ENCODE measurements around the gene CARNS1. TPM values are rescaled to one million over a fixed set of nuclear protein-coding genes. Genes with fewer than 3 reads are reported as not detected.

The CARNS1 gene
- total and polyA plus RNA-seq, 2 of the 8 experiments (the other 6 are each of a cell fraction or from before 2014, with no cell fraction given) = 0.82 to 1.1 TPM

GRCh38 chr11:67410369-67410831, 5.1 kb upstream of the CARNS1 start:
- Histone ChIP-seq H3K14ac (ENCODE audit: insufficient read length) (no peak overlapping the region), H3K79me1 (ENCODE audit: low read depth, low read length) (no peaks in the 10 kb centered on the region), H3K4me1 (replicated peaks in 1 of 4; ENCODE audit: control insufficient read depth in 3 of 4, insufficient read depth in 4 of 4, low read length in 3 of 4) (peaks cover 0 to 13% (median 7%) of the 10 kb centered on the region in 4 experiments; a peak in 5 of 7 replicates), H4K20me1 (replicated peaks in 1 of 2; ENCODE audit: control insufficient read depth in 1 of 2, insufficient read depth in 2 of 2, low read length in 2 of 2) (no peaks in the 10 kb centered on the region), H3K9ac (replicated peaks in 1 of 4; ENCODE audit: extremely low read depth in 1 of 4, low read depth in 3 of 4, low read length in 3 of 4) (no peak overlapping the region), H2BK5ac (ENCODE audit: low read depth, low read length) (no peak overlapping the region), H3K4me3 (ENCODE audit: extremely low read depth in 1 of 4, insufficient read depth in 2 of 4, low read depth in 3 of 4, low read length in 4 of 4) (no peak overlapping the region), H2BK120ac (replicated peaks; ENCODE audit: low read depth, low read length) (no peak overlapping the region), H4K8ac (ENCODE audit: extremely low read depth, insufficient read depth, low read length) (no peak overlapping the region; the same call in 1 of the 2 replicates), H3K9me3 (ENCODE audit: insufficient read depth in 2 of 2, low read depth in 1 of 2, low read length in 1 of 2) (no peaks in the 10 kb centered on the region), H3K4ac (replicated peaks; ENCODE audit: insufficient read length, low read depth, low read length) (no peak overlapping the region), H2BK20ac (ENCODE audit: low read length) (no peak overlapping the region), H3K23ac (ENCODE audit: insufficient read length) (no peak overlapping the region), H2BK12ac (ENCODE audit: low read depth, low read length) (peak overlapping the region; percentile 28; the same call in 1 of the 2 replicates), H4K91ac (replicated peaks; ENCODE audit: insufficient read length, low read length) (peak overlapping the region; percentile 34), H3K79me2 (ENCODE audit: control insufficient read depth in 1 of 2, insufficient read depth in 2 of 2, low read length in 2 of 2) (no peaks in the 10 kb centered on the region), H2BK15ac (ENCODE audit: low read length) (no peak overlapping the region), H3K56ac (replicated peaks; ENCODE audit: insufficient read length, low read depth, low read length) (no peak overlapping the region), H3K27ac (ENCODE audit: low read depth, low read length) (no peak overlapping the region), H2AFZ (ENCODE audit: low read length) (no peak overlapping the region), H3K27me3 (replicated peaks in 1 of 4; ENCODE audit: control insufficient read depth in 3 of 4, extremely low read depth in 1 of 4, insufficient read depth in 3 of 4, low read length in 3 of 4) (peaks cover 0 to 16% (median 5%) of the 10 kb centered on the region in 4 experiments; a peak in 4 of 7 replicates), H3K18ac (ENCODE audit: extremely low read depth, low read length) (no peak overlapping the region), H4K5ac (ENCODE audit: insufficient read length, low read depth, low read length) (no peak overlapping the region), H2AK5ac (ENCODE audit: low read depth, low read length) (no peak overlapping the region), H3K36me3 (ENCODE audit: control insufficient read depth in 2 of 4, insufficient read depth in 4 of 4, low read length in 3 of 4) (no peaks in the 10 kb centered on the region), H3K4me2 (ENCODE audit: insufficient read depth in 1 of 2, low read depth in 2 of 2, low read length in 2 of 2) (peak overlapping the region; percentile 23 to 36; a peak in 2 of 4 replicates), H3K23me2 (ENCODE audit: low read depth, low read length) (0 out of 2 replicates have a peak, but pooled peaks cover 3% of the 10 kb centered on the region)
- ChIA-PET POLR2A (ENCODE audit: partially characterized antibody) (interaction anchor here (1.0 to 1.1 kb wide), 2 partner anchors 11 to 27 kb away, joined by 3 read pairs; partner anchors contain the start of gene PTPRCAP), CTCF (ENCODE audit: partially characterized antibody) (no interaction called here)
- no peak for FAIRE-seq
- WGBS, 2 experiments (ENCODE audit: extremely low coverage in 1 of 2, insufficient coverage in 1 of 2, insufficient read length in 1 of 2, insufficient replicate concordance in 2 of 2, low coverage in 1 of 2, low lambda C conversion rate in 2 of 2, missing lambda C conversion rate in 1 of 2) = 71% methylated on average over 15 of the region's 15 CpGs; no CpG with 5 or more reads in 1 of the 2 experiments
- DNase-seq (ENCODE audit: low read depth in 1 of 2, low spot score in 2 of 2) = no peak
- no peak for TF ChIP-seq CREB1 (IDR thresholded peaks at IDR 0.05)
- TF ChIP-seq RAD21 (IDR thresholded peaks at IDR 0.05 in 1 of 2, conservative IDR thresholded peaks at IDR 0.05 in 1 of 2; ENCODE audit: low read depth in 2 of 2, low read length in 2 of 2) = no peak
- no peak for TF ChIP-seq PHF8 (conservative IDR thresholded peaks at IDR 0.05; ENCODE audit: low read depth, low read length)
- TF ChIP-seq BACH1 (IDR thresholded peaks at IDR 0.05; ENCODE audit: low read length) = no peak
- TF ChIP-seq RXRA (IDR thresholded peaks at IDR 0.05; ENCODE audit: insufficient read depth, low read depth, low read length) = no peak
- TF ChIP-seq FOSL1 (IDR thresholded peaks at IDR 0.05; ENCODE audit: insufficient read depth, low read depth, low read length) = no peak
